ENCODE measurements around the gene MBD1. TPM values are rescaled to one million over a fixed set of nuclear protein-coding genes. Genes with fewer than 3 reads are reported as not detected.
"Not testable (repeated sequence)": the region's sequence is repeated elsewhere in the genome, so short reads cannot be mapped to it uniquely, and the experiment has no call there.

MBD1 gene
- total RNA-seq, 1 donor from 2014 or later, result 34.3 TPM

- DNase-seq (ENCODE audit: low read depth in 2 of 2), result peak; percentile 32 to 52
Observed at GRCh38 chr18:50297621-50298442, 16.5 kb upstream of the MBD1 start.

- DNase-seq (ENCODE audit: low read depth in 2 of 2), result no peak
Observed at GRCh38 chr18:50293039-50293438, 11.7 kb upstream of the MBD1 start.

DNA sequence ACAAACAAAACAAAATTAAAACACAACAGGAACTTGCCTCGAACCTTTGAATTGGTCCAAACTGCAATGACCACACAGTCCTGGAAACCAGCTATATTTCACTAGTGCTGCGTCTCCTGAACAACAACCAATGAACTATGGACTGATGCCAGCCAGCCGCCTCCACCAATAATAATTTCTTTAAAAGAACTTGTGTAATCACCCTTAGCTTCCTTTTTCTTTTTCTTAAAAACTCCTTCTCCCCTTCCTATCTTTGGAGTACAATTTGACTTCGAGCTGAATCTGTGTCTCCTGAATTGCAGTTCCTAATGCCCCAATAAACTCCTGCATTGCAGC lies 7.8 kb upstream of the MBD1 start:
- DNase-seq (ENCODE audit: low read depth in 2 of 2), result no peak

- DNase-seq (ENCODE audit: low read depth in 2 of 2), result not testable (repeated sequence)
Observed at GRCh38 chr18:50288348-50289107, 7.2 kb upstream of the MBD1 start.

- DNase-seq (ENCODE audit: low read depth in 2 of 2), result peak; percentile 99 to 100
Observed at GRCh38 chr18:50287441-50288347, 6.4 kb upstream of the MBD1 start, which contains the start of gene CXXC1. Gene CXXC1, minus strand, starts transcription at chr18:50287692. Its CDS starts 103 bp downstream, at chr18:50287589.

DNA sequence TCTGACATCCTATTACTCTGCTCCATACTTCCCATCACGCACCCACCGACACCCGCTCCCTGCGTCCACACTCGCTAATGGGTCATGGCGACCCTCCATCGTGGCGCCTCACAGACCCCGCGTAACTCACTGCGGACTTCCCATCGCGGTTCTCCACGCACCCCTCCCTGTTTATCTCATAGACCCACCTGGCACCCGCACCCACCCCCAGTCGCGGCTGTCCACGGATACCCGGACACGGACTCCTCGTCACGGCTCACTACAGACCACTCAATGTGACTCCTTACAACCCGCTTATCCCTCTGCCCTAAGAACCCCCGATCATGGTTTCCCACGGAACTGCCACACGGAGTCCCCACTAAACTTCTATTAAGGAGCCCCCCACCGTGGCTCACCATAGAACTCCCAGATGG lies 5.7 kb upstream of the MBD1 start:
- DNase-seq (ENCODE audit: low read depth in 2 of 2), result no peak

- peak in 1 of 2 donors; percentile 29 for DNase-seq (ENCODE audit: low read depth in 2 of 2)
Observed at GRCh38 chr18:50286391-50287027, 5.2 kb upstream of the MBD1 start.

DNA sequence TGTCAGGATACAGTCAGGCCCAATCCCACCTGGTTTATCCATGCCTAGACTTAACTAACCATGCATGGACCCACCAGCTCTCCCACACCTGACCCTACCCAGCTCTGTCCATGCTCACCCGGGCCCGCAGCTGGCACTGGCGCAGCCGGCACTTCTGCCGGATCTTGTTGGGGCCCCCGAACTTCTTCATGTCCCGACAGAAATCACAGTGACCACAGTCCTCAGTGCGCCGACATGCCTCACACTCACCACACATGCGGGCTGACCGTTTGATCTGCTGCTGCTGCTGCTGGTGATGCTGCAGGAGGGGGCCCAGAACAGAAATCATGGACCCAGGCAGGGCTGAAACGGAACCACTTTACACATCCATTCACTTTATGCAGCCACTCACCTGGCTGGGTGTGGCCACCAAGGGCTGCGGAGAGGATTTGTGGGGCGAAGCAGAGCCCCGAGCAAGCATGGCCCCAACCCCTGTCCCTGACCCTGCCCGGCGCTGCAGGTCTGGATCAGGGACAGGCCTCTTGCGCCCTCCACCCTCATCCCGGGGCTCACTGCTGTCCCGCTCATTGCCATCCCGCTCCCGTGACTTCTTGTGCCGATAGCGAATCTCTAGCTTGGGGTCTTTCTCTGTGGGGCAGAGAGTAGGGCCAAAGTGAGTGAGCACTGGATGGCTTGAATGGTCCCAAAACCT lies 4.5 kb upstream of the MBD1 start:
- DNase-seq (ENCODE audit: low read depth in 2 of 2), result no peak

DNA sequence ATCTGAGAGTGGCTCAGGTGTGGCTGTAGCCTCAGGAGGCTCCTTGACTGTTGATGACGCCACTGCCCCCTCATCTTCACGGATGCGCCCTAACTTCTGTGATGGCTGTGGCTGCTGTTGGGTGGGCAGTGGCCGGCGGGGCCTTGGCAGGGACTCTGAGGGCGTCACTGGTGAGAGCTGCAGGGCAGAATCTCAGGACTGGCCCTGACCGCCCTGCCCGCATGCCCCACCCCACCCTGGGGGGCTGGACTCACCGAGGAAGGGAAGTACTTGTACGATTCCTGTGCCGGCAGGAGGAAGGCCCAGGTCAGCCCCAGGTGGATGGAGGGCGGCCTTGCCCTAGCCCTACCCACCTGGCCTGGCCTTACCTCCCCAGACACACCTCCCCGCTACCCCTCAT lies 3.7 kb upstream of the MBD1 start:
- no peak for DNase-seq (ENCODE audit: low read depth in 2 of 2)

DNA sequence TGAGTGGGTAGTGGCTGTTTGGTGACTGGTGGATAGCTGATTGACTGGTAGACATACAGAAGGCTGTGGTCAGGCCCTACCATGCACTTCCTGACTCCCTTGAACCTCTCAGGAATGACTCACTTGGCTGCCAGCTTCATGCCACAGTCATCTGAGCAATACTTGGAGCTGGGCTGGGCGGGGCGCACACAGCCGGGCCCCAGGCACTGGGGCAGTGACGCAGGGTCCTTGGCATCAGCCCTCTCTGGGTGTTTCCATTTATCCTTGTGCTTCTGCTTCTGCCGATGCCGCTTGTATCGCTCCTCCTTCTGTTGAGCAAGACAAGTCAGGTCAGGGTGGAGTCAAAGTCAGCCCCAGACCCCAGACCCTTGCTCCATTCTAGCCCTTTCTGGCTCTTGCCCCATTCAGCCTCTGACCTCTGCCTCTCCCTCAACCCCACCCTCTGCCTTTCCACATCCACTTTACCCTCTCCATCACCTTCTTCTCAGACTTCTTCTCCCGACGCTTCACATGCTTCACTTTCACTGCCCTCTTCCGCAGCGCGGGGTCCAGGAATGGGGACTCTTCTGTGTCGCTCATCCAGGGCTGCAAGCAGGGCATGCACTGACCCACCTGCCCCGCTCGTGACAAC lies 3.0 kb upstream of the MBD1 start:
- no peak for DNase-seq (ENCODE audit: low read depth in 2 of 2)

DNA sequence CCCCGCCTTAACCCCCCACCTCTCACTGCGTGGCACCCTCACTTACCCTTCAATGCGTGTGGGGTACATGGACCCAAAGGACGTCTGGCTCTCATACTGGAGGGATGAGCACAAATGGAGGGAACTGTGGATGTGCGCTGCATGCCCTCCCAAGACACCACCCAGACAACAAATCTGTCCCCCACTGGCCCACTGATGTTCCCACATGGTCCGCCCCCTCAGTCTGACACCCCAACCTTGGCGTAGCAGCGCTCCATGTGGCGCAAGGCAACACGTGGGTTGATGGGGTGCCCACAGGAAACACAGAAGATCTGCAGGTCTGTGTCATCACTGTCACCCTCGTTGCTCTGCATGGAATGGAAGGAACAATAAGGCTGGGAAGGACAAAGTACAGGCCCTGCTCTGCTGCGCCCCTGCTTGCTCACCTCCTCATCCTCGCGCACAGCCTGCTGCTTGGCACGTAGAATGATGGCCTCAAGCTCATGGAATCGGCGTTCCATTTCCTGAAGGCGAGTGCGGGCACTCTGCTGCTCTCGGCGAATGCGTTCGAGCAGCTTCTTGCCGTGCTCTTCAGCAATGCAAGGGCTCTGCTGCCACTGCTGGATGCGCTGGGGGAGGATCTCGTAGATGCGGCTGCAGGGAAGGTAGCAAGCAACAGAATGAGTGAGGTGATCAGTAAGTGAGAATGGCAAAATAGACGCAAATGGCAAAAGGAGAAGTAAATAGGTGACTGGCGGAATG lies 2.3 kb upstream of the MBD1 start:
- no peak for DNase-seq (ENCODE audit: low read depth in 2 of 2)

- DNase-seq (ENCODE audit: low read depth in 2 of 2), result no peak
Observed at GRCh38 chr18:50282521-50283335, 1.4 kb upstream of the MBD1 start.

- DNase-seq (ENCODE audit: low read depth in 2 of 2), result no peak
Observed at GRCh38 chr18:50281972-50282520, 723 bp upstream of the MBD1 start.

DNA sequence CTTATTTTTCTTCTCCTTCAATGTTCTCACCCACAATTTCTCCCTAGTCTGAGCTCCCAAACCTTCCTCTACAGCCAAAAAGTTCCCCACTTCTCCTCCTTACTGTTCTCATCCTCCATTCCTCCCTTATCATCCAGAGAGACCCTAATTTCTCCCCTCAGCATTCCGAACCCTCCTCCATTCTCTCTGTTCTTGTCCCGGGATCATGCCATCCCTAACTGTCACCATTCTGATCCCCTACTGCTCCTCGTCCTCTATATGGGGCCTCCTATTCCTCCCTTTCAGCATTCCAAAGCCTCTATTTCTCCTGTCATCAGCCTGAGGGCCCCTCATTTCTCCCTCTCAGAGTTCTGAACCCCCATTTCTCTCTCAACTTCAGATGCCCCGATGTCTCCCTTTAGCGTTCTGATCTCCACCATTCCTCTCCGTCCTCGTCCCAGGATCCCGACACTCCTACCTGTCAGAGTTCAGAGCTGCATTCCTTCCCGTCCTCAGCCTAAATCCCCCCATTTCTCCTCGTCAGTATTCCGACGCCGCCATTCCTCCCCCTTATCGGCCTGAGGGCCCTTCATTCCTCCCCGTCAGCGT lies 522 bp downstream of the MBD1 start:
- no peak for DNase-seq (ENCODE audit: low read depth in 2 of 2)

- no peak for DNase-seq (ENCODE audit: low read depth in 2 of 2)
Observed at GRCh38 chr18:50279752-50280151, 1.6 kb downstream of the MBD1 start.

- peak in 1 of 2 donors; percentile 49 for DNase-seq (ENCODE audit: low read depth in 2 of 2)
Observed at GRCh38 chr18:50277942-50278341, 3.4 kb downstream of the MBD1 start.

DNA sequence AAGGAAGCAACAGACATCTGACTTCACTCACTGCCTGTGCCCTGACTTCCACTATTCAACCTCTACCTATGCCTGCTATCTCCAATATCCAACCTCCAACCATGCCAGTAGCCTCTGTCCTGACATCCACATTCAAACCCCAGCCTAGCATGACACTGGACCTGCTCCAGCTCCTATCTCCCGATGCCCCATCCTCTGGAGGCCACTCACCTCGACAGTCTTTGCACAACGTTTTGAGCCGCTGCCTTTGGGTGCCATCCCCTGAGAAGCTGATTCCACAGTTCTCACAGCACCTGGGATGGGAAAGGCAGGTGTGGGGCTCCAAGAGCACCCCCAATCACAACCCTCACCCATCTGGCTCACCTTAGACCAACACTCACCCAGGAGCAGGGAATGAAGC lies 4.9 kb downstream of the MBD1 start:
- no peak for DNase-seq (ENCODE audit: low read depth in 2 of 2)

DNA sequence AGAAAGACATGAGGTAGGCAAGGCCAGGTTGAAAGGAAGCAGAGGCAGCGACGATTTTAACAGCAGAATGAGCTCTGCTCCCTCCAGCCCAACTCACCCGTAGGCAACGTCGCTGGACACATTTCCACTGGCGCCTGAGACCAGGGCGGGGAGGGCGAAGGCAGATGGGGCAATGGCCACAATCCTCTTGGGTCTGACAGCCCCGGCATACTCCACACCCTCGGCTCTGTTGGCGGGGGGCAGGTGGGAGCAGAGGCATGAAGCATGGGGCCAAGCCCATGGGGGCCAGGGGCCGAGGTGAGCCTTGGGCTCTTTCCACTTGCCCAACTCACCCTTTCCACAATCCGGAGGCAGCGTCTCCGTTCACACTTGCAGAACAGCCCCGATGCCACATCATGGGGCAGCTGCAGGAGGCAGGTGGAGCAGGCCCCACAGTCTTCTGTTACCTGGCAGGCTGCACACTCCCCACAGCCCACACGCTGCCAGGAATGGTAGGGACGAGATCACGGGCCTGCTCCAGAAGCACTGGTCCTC lies 5.8 kb downstream of the MBD1 start:
- no peak for DNase-seq (ENCODE audit: low read depth in 2 of 2)
